ENCODE data around the gene DCAF15.
"Not testable (repeated sequence)": the region's sequence is repeated elsewhere in the genome, so short reads cannot be mapped to it uniquely, and the experiment has no call there.

Gene DCAF15

DNA sequence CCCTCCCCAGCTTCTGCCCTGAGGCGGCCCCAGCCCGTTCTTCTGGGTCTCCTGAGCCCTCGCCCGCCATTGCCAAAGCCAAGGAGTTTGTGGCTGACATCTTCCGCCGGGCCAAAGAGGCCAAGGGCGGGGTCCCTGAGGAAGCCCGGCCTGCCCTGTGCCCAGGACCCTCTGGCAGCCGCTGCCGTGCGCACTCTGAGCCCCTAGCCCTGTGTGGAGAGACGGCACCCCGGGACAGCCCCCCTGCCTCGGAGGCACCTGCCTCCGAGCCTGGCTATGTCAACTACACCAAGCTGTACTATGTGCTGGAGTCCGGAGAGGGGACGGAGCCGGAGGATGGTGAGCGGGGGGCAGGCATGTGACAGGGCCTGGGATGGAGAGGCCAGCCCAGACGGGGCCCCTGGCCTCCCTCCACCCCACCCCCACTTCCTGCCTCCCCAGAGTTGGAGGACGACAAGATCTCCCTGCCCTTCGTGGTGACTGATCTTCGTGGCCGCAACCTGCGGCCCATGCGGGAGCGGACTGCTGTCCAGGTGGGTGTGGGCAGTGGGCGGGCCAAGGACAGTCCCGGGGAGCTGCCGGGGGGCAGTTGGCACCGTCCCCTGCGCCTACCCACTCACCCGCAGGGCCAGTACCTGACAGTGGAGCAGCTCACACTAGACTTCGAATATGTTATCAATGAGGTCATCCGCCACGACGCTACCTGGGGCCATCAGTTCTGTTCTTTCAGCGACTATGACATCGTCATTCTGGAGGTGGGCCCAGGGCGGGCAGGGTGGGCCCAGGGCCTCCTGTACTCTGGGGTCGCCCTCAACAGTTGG lies 7.0 kb downstream of the DCAF15 start:
- in situ Hi-C loops (cut with MboI; ENCODE audit: low sequenced_read_pairs), result no loop called here

DNA sequence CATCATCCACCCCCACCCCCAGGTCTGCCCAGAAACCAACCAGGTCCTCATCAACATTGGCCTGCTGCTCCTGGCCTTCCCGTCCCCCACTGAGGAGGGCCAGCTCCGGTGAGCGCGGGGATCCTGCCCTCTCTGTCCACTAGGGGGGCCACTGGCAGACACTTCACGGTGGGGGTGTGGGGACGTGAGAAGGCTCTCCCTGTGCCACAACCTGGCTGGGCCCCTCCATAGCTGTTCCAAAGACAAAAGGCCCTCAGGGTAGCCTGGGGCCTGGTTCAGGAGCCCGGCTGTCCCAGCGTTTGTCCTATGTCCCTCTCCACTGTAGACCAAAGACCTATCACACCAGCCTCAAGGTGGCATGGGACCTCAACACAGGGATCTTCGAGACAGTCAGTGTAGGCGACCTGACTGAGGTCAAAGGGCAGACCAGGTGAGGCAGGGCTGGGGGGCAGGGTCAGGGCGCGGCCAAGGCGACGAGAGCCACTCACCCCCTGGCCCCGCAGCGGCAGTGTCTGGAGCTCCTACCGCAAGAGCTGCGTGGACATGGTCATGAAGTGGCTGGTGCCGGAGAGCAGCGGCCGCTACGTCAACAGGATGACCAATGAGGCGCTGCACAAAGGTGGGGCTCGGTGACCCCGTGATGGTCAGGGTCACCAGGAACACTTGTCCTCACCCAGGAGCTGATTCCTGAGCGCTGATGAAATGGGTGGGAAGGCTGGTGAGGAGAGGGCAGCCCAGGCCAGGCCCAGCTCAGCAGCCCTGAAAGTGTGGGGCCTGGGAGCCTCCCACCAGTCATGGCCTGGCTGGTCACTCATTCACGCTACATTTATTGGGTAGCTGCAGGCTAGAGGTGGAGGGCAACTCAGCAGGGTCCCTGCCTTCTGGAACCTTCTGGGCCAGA lies 7.9 kb downstream of the DCAF15 start:
- in situ Hi-C loops (cut with MboI; ENCODE audit: low sequenced_read_pairs), result no loop called here

DNA sequence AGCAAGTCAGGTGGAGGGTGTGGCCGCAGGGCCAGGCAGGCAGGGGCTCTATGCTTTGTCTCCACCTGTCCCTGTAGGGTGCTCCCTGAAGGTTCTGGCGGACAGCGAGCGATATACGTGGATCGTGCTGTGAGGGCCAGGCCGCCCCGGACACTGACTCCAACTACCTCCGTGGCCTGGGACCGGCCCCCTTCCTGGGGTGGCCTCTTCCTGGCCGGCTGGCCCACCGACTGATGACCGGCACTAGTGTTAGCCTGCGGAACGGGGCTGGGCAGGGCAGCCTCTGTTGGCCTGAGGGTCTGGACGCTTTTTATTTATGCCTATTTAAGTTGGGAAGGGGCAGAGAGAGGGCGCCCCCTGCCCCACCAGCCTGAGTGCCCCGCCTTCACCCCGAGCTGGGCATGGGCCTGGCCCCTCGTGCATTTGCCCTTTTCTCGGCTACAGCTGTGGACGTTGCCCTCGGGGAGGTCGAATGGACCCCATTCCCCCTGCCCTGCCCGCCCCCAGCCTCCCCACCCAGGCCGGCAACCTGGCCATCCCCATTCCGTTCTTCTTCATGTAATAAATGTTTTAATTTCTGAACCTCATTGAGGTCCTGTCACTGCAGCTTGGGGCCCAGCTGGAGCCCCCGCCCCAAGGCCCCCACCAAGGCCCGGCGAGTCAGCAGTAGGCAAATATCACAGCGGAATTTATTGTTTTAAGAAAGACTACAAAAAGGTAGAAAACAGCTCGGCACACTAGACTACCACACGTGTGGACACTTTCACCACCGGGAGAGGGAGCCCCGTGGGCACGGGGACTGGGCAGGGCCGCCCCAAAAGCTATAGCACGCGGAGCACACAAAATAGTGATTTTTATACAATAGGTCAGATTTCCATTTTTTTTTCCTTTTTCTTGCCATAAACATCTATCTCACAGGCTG lies 8.8 kb downstream of the DCAF15 start:
- in situ Hi-C loops (cut with MboI; ENCODE audit: low sequenced_read_pairs), result no loop called here

DNA sequence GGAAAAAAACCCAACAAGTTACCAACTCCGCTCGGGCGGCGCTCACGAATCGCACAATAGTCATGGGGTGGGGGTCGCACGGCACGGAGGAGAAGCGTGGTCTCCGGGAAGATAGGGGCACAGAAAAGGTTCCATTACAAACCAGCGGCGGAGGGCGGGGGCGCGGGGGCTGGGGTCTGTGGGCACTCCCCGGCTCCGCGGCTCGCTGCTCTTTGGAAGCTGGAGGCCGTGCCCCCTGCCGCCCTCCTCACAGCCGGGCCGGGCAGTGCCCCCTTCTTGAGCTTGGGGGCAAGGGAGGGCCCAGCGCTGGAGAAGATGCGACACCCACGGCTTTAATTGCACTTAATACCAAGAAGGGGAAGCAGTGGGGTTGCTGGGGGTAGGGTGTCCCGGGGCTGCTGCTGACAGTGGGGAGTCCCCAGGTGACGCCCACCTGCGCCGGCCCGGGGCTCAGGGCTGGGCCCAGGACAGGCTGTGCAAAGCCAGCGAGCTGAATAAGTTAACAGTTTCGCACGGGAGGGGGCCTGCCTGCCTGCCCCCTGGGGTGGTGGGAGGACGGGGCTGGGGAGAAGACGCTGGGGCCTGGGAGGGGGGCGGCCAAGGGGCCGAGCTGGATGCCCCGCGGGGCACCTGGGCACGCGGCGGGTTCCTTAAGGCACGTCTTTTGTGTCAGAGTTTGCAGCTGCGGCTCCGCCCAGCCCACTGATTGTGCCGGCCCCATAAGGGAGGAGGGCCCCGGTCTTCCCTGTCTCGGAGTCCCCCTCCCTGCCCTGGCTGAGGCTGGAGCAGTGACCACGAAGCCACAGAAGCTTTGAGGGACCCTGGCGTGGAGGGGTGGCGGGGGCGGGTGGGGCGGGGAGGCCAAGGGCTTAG lies 9.8 kb downstream of the DCAF15 start:
- in situ Hi-C loops (cut with MboI; ENCODE audit: low sequenced_read_pairs), result no loop called here

DNA sequence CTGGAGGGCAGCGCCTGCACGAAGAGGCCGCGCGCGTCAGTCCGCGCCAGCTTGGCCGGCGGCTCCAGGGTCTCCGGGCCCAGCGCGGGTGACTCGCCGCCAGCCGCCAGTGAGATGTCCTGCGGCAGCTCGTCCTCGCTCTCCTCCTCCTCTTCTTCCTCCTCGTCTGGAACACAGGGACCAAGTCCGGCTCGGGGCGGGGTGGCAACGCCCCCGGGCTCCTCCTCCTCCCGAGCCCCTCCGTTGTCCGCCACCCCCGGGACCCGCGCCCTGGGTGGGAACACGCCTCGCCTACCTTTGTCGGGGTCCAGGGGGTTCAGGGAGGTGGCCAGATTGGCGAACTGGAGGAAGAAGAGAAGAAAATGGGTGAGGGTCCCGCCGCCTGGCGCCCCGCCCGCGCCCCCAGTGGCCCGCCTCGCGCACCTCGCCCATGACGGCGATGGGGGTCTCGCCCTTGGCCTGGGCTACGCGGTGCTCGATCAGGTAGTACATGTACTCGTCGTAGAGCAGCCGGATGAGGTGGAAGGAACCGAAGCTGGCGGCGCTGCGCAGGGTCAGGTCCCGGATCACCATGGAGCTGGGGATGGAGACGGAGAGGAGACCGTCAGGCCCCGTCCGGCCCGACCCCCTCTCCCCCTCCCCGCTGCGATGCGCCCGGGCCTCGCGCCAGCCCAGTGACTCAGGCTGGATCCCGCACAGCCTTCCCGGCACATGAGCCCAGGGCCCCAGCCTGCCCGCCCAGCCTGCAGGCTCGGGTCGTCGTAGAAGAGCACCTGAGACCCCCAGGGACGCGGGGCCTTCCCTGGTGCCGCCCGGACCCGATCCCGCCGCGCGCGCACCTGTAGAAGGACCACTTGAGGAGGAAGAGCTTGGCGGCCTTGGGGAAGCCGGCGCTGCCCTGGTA lies 10.6 kb downstream of the DCAF15 start:
- in situ Hi-C loops (cut with MboI; ENCODE audit: low sequenced_read_pairs), result no loop called here

DNA sequence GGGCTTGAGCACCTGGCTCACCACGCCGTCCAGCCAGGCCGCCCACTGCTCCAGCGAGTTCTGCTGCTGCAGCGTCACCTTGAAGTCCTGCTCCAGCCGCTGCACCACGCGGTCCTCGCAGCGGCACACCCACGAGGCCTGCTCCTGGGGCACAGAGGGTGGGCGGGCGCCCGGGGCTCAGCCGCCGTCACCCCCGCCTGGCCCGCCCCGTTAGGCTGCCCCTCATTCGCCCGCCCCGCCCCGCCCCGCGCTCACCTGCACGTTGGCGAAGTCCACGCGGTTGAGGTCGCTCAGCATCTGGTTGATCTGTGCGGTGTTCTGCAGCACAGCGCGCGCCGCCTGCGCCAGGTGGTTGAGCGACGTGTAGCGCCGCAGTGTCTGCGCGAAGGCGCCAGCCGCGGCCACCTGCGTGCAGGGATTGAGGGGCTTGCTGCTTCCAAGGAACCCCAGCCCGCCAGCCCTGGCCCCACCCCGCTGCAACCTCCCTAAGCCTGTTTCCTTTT lies 11.3 kb downstream of the DCAF15 start:
- in situ Hi-C loops (cut with MboI; ENCODE audit: low sequenced_read_pairs), result no loop called here

DNA sequence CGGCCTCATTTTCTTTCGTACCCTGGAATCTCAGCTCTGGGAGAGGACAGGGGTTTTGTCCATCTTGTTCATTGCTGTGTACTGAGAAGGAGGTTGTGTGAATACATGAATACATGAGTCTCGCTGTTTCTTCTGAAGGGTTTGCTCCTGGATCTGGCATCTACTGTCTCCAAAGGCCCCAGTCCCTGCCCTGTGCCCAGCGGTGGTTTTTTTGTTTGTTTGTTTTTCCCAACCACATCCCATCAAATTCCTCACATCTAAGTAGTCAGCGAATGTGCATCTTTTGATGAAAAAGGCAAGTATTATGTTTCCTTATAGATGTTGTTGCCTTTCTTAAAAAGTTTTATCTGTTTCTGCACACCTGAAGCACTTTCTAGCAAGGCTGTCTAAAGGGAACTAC lies 12.5 kb downstream of the DCAF15 start:
- in situ Hi-C loops (cut with MboI; ENCODE audit: low sequenced_read_pairs), result no loop called here

DNA sequence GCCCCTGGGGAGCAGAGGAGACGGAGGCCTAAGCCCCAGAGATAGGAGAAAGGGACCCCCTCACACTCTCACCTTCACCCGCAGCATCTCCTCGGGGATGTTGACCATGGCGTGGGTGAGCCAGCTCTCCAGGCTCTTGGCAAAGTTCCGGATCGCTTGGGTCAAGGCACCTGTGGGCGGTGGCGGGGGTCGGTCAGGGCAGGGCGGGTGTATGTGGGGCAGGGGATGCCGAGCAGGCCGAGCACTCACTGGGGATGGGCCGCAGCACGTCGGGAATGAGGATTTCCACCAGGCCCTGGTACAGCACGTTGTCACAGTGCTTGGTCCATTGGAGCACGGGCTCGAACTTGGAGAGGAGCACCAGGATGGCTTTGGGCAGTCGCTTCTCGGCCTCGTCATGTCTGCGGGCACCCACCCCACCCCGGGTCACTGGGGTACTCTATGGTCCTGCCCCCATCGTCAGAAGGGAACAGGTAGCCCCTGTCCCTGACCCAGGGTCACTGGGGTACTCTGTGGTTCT lies 13.1 kb downstream of the DCAF15 start:
- in situ Hi-C loops (cut with MboI; ENCODE audit: low sequenced_read_pairs), result no loop called here

DNA sequence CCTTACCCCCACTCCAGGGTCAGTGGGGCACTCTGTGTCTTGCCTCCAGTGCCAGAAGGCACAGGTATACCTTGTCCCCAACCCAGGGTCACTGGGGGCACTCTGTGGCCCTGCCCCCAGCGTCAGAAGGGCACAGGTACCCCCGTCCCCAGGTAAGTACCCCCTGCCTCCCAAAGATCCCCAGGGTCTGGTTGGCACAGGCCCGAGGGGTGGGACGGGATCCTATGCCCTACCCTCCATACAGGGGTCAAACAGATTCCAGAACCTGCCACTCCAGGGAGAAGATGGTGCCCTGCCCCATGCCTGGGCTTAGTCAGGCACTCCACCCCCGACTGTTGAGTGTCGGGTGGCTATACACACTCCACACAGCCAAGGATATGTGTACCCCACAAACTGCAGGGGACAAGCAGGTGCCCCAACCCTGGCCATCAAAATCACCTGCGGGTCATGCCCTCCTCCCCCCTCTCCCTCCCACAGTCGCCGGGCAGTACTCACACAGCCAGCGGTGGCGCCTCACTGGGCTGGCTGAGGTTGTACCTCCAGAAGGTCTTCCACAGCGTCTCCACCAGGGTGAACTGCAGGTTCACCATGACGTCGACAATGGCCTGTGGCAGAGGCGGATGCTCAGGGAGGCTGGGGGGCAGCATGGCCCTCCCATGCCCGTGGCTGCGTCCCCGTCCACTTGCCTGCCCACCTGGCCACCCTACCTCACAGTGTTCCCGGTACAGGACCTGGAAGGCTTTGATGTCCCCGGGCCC lies 13.8 kb downstream of the DCAF15 start:
- in situ Hi-C loops (cut with MboI; ENCODE audit: low sequenced_read_pairs), result no loop called here

DNA sequence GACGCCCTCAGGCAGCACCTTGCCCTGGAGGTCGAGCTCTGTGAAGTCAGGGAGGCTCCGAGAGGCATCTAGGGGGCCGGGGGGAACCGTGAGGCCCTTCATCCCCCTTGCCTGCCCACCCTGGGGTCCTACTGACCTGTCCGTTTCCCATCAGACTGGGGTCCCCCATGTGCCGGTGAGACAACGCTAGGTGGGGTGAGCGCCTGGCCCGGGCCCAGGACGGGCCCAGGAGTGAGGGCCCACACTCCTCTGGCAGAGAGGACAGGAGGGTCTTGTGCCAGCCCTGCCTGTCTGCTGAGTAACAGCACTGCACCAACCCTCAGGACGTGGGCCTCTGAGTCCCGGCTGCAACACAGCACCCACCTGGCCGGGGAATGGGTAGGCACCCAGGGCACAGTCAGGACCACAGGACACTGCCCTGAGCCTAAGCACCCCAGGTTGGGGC lies 14.4 kb downstream of the DCAF15 start:
- in situ Hi-C loops (cut with MboI; ENCODE audit: low sequenced_read_pairs), result no loop called here

DNA sequence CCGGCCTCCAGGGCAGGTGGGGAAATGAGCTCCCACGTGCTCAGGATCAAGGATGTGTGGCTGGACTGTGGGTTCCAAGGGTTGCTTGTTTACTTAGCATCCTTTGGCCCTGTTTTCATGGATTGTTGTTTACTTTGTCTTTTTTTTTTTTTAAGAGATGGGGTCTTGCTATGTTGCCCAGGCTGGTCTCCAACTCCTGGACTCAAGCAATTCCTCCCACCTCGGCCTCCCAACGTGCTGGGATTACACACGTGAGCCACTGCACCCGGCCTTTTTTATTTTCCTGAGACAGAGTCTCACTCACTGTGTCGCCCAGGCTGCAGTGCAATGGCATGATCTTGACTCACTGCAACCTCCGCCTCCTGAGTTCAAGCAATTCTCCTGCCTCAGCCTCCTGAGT lies 14.9 kb downstream of the DCAF15 start:
- in situ Hi-C loops (cut with MboI; ENCODE audit: low sequenced_read_pairs), result not testable (repeated sequence)

DNA sequence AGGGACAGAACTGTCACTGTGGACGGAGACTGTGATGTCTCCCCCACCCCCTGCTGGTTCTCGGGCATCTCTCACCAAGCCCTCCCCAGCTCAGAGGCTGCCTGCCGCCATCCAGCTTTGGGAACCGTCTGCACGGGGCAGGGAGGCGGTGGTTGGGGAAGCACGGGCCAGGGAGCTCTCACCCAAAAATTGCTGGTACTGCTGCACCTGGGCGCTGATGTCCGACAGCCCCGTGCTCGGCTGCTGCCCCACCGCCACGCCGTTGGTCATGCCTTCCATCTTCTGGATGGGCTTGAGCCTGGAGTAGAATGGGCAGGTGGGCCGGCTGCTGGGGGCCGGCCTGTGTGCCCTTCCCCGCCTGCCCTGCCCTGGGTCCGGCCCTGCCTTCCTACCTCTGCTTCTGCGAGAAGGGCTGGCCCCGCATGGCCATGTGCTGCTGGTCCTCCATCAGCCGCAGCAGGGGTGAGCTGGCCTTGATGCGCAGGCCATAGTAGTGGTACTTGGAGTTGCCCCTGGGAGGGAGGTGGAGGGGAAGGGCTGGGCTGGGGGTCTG lies 16.1 kb downstream of the DCAF15 start:
- in situ Hi-C loops (cut with MboI; ENCODE audit: low sequenced_read_pairs), result no loop called here

DNA sequence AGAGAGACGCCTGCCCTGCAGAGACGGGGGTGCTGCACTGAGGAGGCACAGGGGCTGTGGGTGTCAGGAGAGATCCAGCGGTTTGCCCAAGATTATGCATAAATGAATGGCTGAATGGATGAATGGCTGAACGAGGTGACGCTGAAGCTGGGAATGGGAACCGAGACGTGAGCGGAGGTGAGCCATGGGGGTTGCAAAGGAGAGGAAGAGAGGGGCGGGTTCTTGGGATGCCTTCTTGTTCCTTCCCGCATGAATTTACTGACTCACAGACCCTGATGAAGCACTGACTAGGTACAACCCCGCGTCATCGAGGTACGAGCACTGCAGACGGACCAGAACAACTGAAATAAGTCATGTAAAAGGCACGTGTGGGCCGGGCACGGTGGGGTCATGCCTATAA lies 16.7 kb downstream of the DCAF15 start:
- in situ Hi-C loops (cut with MboI; ENCODE audit: low sequenced_read_pairs), result no loop called here

DNA sequence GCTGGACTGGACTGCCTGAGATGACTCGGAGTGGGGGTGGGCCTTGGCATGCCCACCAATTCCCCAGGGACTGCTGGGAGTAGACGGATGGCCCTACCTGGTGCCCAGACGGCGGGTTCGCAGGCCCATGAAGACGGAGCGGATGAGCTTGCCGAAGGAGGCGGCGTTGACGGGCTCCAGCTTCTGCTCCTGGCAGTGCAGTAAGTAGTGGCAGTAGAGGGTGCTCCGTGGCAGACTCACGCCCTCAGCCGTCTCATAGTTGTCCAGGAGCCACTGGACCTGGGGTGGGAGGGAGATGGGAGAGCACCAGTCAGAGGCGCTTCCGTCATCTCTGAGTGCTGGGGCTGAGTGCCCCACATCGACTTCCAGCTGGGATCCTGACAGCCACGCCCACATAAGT lies 17.6 kb downstream of the DCAF15 start:
- in situ Hi-C loops (cut with MboI; ENCODE audit: low sequenced_read_pairs), result no loop called here

DNA sequence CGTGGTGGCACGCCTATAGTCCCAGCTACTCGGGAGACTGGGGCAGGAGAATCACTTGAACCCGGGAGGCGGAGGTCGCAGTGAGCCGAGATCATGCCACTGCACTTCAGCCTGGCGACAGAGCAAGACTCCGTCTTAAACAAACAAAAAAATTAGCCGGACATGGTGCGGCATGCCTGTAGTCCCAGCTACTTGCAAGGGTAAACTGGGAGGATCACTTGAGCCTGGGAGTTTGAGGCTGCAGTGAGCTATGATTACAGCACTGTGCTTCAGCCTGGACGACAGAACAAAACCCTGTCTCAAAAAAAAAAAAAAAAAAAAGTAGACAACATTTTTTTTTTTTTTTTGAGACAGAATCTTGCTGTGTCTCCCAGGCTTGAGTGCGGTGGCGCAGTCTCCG lies 19.6 kb downstream of the DCAF15 start:
- in situ Hi-C loops (cut with MboI; ENCODE audit: low sequenced_read_pairs), result not testable (repeated sequence)

DNA sequence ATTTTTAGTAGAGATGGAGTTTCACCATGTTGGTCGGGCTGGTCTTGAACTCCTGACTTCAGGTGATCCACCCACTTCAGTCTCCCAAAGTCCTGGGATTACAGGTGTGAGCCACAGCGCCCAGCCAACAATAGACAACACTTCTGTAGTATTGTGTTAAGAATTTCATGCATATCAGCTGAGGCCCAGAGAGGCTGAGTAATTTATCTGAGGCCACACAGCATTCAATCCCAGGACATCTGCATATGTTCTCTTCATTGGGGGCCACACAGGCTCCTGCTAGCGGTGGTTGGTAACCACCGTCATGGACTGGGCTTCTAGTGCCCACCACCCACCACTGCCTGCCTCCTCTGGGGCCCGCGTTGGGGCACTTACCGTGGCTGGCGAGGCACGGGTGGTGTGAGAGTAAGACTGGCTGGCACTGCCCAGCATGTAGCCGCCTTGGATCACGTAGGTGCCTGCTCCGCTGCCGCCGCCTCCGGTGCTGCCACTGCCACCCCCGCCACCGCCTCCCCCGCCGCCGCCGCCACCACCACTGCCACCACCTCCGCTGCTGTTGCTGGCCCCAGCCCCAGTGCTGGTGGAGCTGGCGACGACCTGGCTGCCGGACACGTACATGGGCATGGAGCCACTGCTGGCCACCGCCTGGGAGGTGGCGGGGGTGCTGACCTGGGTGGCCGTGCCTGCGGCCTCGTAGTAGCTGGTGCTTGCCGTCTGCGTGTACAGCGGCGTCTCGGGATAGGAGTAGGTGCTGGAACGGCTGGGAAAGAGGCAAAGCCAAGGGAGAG lies 20.3 kb downstream of the DCAF15 start:
- in situ Hi-C loops (cut with MboI; ENCODE audit: low sequenced_read_pairs), result no loop called here

DNA sequence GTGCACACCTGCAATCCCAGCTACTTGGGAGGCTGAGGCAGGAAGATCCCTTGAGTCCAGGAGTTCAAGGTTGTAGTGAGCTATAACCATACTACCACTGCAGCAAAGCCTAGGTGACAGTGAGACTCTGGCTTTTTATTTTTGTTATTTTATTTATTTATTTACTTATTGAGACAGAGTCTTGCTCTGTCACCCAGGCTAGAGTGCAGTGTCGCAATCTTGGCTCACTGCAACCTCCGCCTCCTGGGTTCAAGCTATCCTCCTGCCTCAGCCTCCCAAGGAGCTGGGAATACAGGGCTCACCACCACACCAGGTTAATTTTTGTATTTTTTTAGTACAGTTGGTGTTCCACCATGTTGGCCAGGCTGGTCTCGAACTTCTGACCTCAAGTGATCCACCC lies 21.2 kb downstream of the DCAF15 start:
- in situ Hi-C loops (cut with MboI; ENCODE audit: low sequenced_read_pairs), result not testable (repeated sequence)
